ENCODE measurements around the gene EXT2. TPM values are rescaled to one million over a fixed set of nuclear protein-coding genes. Genes with fewer than 3 reads are reported as not detected.

EXT2 gene
- total RNA-seq, 1 experiment from 2014 or later, result 42.9 TPM

DNA sequence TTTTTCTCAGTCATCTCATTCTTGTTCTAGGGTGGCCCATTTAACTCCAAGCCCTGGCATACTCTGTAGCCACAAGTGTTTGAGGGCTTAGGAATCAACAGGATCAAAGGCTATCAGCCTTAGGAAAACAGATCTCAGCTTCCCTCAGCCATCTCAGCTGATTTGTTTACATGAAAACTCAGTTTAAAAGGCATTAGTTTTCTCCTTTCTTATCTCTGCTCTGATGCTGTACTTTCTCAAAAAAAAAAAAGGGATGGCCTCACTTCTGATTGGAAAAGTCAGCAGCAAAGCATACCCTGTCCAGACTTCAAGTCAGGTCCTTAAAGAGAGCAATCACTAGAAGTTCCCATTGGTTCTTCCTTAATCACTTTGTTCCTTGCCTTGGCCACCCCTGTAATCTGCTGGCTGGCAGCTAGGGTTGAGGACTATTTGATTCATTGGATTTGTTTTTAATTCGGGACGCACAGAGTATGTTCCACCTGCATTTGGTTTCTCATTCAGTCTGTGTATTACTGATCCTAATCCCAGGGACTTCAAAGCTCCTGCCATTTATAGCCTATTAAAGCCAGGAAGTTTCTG, 102.8 kb downstream of the EXT2 start:
- H2BK20ac ChIP-seq (ENCODE audit: low read depth, low read length, poor library complexity, severe bottlenecking), result no peak overlapping the region
- H3K9ac ChIP-seq (ENCODE audit: extremely low read depth, insufficient read length, low read length), result no peak overlapping the region
- no peak overlapping the region for H3K14ac ChIP-seq (ENCODE audit: insufficient read depth, low read length)
- H3K4ac ChIP-seq (ENCODE audit: low read depth, low read length), result no peak overlapping the region
- H3K23ac ChIP-seq (ENCODE audit: insufficient read length, low read depth, low read length), result no peak overlapping the region
- Mint-ChIP-seq H3K36me3 (ENCODE audit: insufficient read depth in 1 of 3, low read depth in 3 of 3) (peaks cover 8 to 23% (median 12%) of the 10 kb centered on the region in 3 experiments), H3K27me3 (ENCODE audit: low read depth) (no peaks in the 10 kb centered on the region), H3K27ac (peak overlapping the region in 2 of 3 experiments; percentile 31; a peak in 3 of 7 replicates), H3K4me1 (peaks cover 39 to 51% of the 10 kb centered on the region in 2 experiments), H3K4me3 (no peak overlapping the region), H3K9me3 (peaks cover 7 to 8% of the 10 kb centered on the region in 2 experiments)
- H3T11ph ChIP-seq (ENCODE audit: low read length), result no peak overlapping the region
- H3K27ac ChIP-seq (ENCODE audit: insufficient read length, low read depth, low read length), result no peak overlapping the region
- H2AK5ac ChIP-seq (ENCODE audit: insufficient read length, low read length), result no peak overlapping the region
- H4K91ac ChIP-seq (ENCODE audit: insufficient read length, low read depth, low read length), result no peak overlapping the region
- no peak overlapping the region for H3K4me2 ChIP-seq (ENCODE audit: insufficient read depth, insufficient read length, low read length)
- H4K5ac ChIP-seq (ENCODE audit: insufficient read length, low read depth, low read length), result no peak overlapping the region
- H2BK5ac ChIP-seq (ENCODE audit: insufficient read length, low read length), result no peak overlapping the region
- H4K20me1 ChIP-seq (ENCODE audit: control insufficient read depth, insufficient read depth, insufficient read length), result no peaks in the 10 kb centered on the region
- no peak for DNase-seq
- H3K18ac ChIP-seq (ENCODE audit: insufficient read length, low read depth, low read length), result no peak overlapping the region
- H3K9me3 ChIP-seq (ENCODE audit: control insufficient read depth, low read depth, low read length), result no peaks in the 10 kb centered on the region
- H3K27me3 ChIP-seq (ENCODE audit: insufficient read depth, low read length), result no peaks in the 10 kb centered on the region
- H3K23me2 ChIP-seq (ENCODE audit: insufficient read length, low read depth, low read length, poor library complexity, severe bottlenecking), result no peaks in the 10 kb centered on the region
- WGBS (ENCODE audit: extremely low coverage, insufficient read length, low lambda C conversion rate), result no CpG with 5 or more reads among the region's 2 CpGs
- no peak overlapping the region for H2BK15ac ChIP-seq (ENCODE audit: low read depth, low read length)
- no peak overlapping the region for H2AFZ ChIP-seq (ENCODE audit: low read length)
- no peak overlapping the region for H2BK12ac ChIP-seq (ENCODE audit: insufficient read length, low read depth, low read length)
- H3K4me1 ChIP-seq (ENCODE audit: insufficient read depth, low read length), result peaks cover 5% of the 10 kb centered on the region; the same call in 1 of the 2 replicates
- no peak overlapping the region for H2BK120ac ChIP-seq (ENCODE audit: low read depth, low read length, poor library complexity, severe bottlenecking)
- no peaks in the 10 kb centered on the region for H3K79me2 ChIP-seq (ENCODE audit: insufficient read depth, low read length)
- no peak overlapping the region for H4K8ac ChIP-seq (replicated peaks; ENCODE audit: insufficient read length, low read depth, low read length)
- H3K79me1 ChIP-seq (ENCODE audit: insufficient read depth, low read depth, low read length, poor library complexity, severe bottlenecking), result no peaks in the 10 kb centered on the region
- H3K56ac ChIP-seq (ENCODE audit: insufficient read length, low read depth, low read length), result no peak overlapping the region
- TF ChIP-seq, protein P1, sequence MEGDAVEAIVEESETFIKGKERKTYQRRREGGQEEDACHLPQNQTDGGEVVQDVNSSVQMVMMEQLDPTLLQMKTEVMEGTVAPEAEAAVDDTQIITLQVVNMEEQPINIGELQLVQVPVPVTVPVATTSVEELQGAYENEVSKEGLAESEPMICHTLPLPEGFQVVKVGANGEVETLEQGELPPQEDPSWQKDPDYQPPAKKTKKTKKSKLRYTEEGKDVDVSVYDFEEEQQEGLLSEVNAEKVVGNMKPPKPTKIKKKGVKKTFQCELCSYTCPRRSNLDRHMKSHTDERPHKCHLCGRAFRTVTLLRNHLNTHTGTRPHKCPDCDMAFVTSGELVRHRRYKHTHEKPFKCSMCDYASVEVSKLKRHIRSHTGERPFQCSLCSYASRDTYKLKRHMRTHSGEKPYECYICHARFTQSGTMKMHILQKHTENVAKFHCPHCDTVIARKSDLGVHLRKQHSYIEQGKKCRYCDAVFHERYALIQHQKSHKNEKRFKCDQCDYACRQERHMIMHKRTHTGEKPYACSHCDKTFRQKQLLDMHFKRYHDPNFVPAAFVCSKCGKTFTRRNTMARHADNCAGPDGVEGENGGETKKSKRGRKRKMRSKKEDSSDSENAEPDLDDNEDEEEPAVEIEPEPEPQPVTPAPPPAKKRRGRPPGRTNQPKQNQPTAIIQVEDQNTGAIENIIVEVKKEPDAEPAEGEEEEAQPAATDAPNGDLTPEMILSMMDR (conservative IDR thresholded peaks at IDR 0.05), result no peak
